Tibial nerve (tissue), 4 donors: Measurements from ENCODE around the gene HAUS2. TPM values are rescaled to one million over a fixed set of nuclear protein-coding genes. Genes with fewer than 3 reads are reported as not detected.

Source experiments
- DNase-seq, 2 donors: peaks; one replicate each; pipeline ENCODE4 v3.0.0-alpha.2; 2019; ENCODE audit warnings: low spot score in 2 of 2
- H3K27ac ChIP-seq, 4 donors: fragments of 200-600 bp; sonication (generic) in 3 of 4; one replicate each; pipeline ENCODE4 v1.5.1; 2017 to 2019; ENCODE audit warnings: mild to moderate bottlenecking in 1 of 4
- H3K27me3 ChIP-seq, 2 donors: fragments of 200-600 bp; sonication (generic) in 1 of 2; one replicate each; pipeline versions ENCODE4 v1.5.1 to v1.6.0; 2017 to 2019
- H3K36me3 ChIP-seq, 3 donors: fragments of 200-600 bp; sonication (generic); one replicate each; pipeline ENCODE4 v1.5.1; 2018 to 2019
- H3K4me1 ChIP-seq, 4 donors: fragments of 200-600 bp; sonication (generic) in 3 of 4; one replicate each; pipeline ENCODE4 v1.5.1; 2017 to 2019
- H3K4me3 ChIP-seq, 4 donors: fragments of 200-600 bp; sonication (generic) in 3 of 4; one replicate each; pipeline ENCODE4 v1.5.1; 2017 to 2019; ENCODE audit warnings: mild to moderate bottlenecking in 1 of 4, moderate library complexity in 1 of 4
- H3K9me3 ChIP-seq, 4 donors: fragments of 200-600 bp; sonication (generic) in 3 of 4; one replicate each; pipeline ENCODE4 v1.5.1; 2017 to 2019
- CTCF ChIP-seq, 5 experiments: fragments of 200-600 bp in 3 of 5; fragments of 450-650 bp in 2 of 5; sonication (generic) in 3 of 5; IDR thresholded peaks; one replicate each; pipeline ENCODE4 v1.5.1; 2016 to 2019; ENCODE audit warnings: antibody characterized with exemption in 5 of 5, mild to moderate bottlenecking in 3 of 5, moderate library complexity in 2 of 5
- EP300 ChIP-seq, 2 donors: sonication (generic); formaldehyde crosslinking; IDR thresholded peaks; one replicate each; pipeline ENCODE4 v1.6.1; 2017; ENCODE audit warnings: antibody characterized with exemption in 2 of 2, mild to moderate bottlenecking in 1 of 2
- POLR2A ChIP-seq, 2 donors: fragments of 450-650 bp; IDR thresholded peaks; one replicate each; pipeline ENCODE4 v1.6.1; 2017; ENCODE audit warnings: antibody characterized with exemption in 2 of 2, mild to moderate bottlenecking in 2 of 2, moderate library complexity in 2 of 2
- WGBS, 2 donors: methylation state at CpG; one replicate each; pipeline ENCODE4 v1.1.5; 2018; 5-methylcytosine and 5-hydroxymethylcytosine counted together
- total RNA-seq, 4 donors: library from RNA; depleted of rRNA; stranded (reverse); fragments of >200 nt; gene quantifications; one replicate each; pipeline ENCODE4 v1.1.0, GENCODE V29; 2016

Gene HAUS2
- total RNA-seq, 4 donors from 2014 or later, result 17.1 to 29.1 (median 24.2) TPM

- peak within 1 kb of the TSS; percentile 89 to 97 (median 94) for H3K27ac ChIP-seq
- DNase-seq, result peak; percentile 96
- TF ChIP-seq EP300 (IDR thresholded peaks at IDR 0.05), result peak; percentile 90 to 93
- peak in 2 of 5 experiments; percentile 8 to 33 for TF ChIP-seq CTCF (IDR thresholded peaks at IDR 0.05)
- TF ChIP-seq POLR2A (IDR thresholded peaks at IDR 0.05), result peak; percentile 44 to 86
These were observed 26.8 kb downstream of the HAUS2 start, which contains the start of gene STARD9 for GRCh38 chr15:42575188-42576039. Gene STARD9 (plus strand): TSS chr15:42575606. CDS start chr15:42575716, 110 bp downstream.

GRCh38 chr15:42576040-42576594 lies 27.5 kb downstream of the HAUS2 start:
- no peaks in the 10 kb centered on the region for H3K27me3 ChIP-seq
- 3 to 5% methylated on average over 16 of the region's 16 CpGs for WGBS, 2 donors
- H3K27ac ChIP-seq, result peak overlapping the region; percentile 89 to 97 (median 94)
- H3K4me3 ChIP-seq, result peak overlapping the region; percentile 79 to 98 (median 90)
- H3K4me1 ChIP-seq, result peaks cover 0 to 58% (median 18%) of the 10 kb centered on the region in 4 donors
- DNase-seq, result no peak
- TF ChIP-seq POLR2A (IDR thresholded peaks at IDR 0.05), result no peak
- no peak for TF ChIP-seq EP300 (IDR thresholded peaks at IDR 0.05)
- TF ChIP-seq CTCF (IDR thresholded peaks at IDR 0.05), result no peak
- no peaks in the 10 kb centered on the region for H3K9me3 ChIP-seq
- no peaks in the 10 kb centered on the region for H3K36me3 ChIP-seq

More at GRCh38 chr15:42575188-42576039, 26.8 kb downstream of the HAUS2 start, which contains the start of gene STARD9:
- H3K36me3 ChIP-seq, result peaks cover 0 to under 1% (median 0%) of the 10 kb centered on the region in 3 donors
- peaks cover 0 to 50% (median 16%) of the 10 kb centered on the region in 4 donors for H3K4me1 ChIP-seq
- peak within 1 kb of the TSS; percentile 79 to 98 (median 90) for H3K4me3 ChIP-seq
- H3K27me3 ChIP-seq, result no peaks in the 10 kb centered on the region
- 0 to 1% methylated on average over 39 to 61 of the region's 95 CpGs for WGBS, 2 donors
- no peaks in the 10 kb centered on the region for H3K9me3 ChIP-seq

- H3K36me3 ChIP-seq, result no peaks in the 10 kb centered on the region
- WGBS, 2 donors, result 67 to 78% methylated on average over 1 of the region's 1 CpG
- no peaks in the 10 kb centered on the region for H3K9me3 ChIP-seq
- H3K27me3 ChIP-seq, result no peaks in the 10 kb centered on the region
- peak overlapping the region; percentile 89 to 97 (median 94) for H3K27ac ChIP-seq
- H3K4me3 ChIP-seq, result peak overlapping the region in 3 of 4 donors; percentile 79 to 98 (median 87)
- no peak for DNase-seq
- TF ChIP-seq POLR2A (IDR thresholded peaks at IDR 0.05) (no peak), EP300 (IDR thresholded peaks at IDR 0.05) (no peak), CTCF (IDR thresholded peaks at IDR 0.05) (no peak)
- peaks cover 0 to 63% (median 20%) of the 10 kb centered on the region in 4 donors for H3K4me1 ChIP-seq
These were observed 28.1 kb downstream of the HAUS2 start for GRCh38 chr15:42576776-42577175.

- no peak for TF ChIP-seq POLR2A (IDR thresholded peaks at IDR 0.05)
- TF ChIP-seq EP300 (IDR thresholded peaks at IDR 0.05), result peak in 1 of 2 donors; percentile 43
- Histone ChIP-seq H3K27me3 (no peaks in the 10 kb centered on the region), H3K4me3 (peak overlapping the region in 1 of 4 donors; percentile 98), H3K27ac (peak overlapping the region; percentile 46 to 97 (median 92)), H3K36me3 (no peaks in the 10 kb centered on the region), H3K4me1 (peaks cover 0 to 71% (median 27%) of the 10 kb centered on the region in 4 donors), H3K9me3 (no peaks in the 10 kb centered on the region)
- WGBS, 2 donors, result 10 to 11% methylated on average over 1 of the region's 1 CpG
- peak in 1 of 2 donors; percentile 54 for DNase-seq
These were observed 28.9 kb downstream of the HAUS2 start for GRCh38 chr15:42577514-42578031.

GRCh38 chr15:42578984-42579537 lies 30.4 kb downstream of the HAUS2 start:
- Histone ChIP-seq H3K27ac (peak overlapping the region in 2 of 4 donors; percentile 96 to 97), H3K9me3 (no peaks in the 10 kb centered on the region), H3K27me3 (no peaks in the 10 kb centered on the region), H3K4me3 (no peak overlapping the region), H3K4me1 (peaks cover 0 to 85% (median 36%) of the 10 kb centered on the region in 4 donors), H3K36me3 (no peaks in the 10 kb centered on the region)
- TF ChIP-seq POLR2A (IDR thresholded peaks at IDR 0.05) (no peak), EP300 (IDR thresholded peaks at IDR 0.05) (no peak), CTCF (IDR thresholded peaks at IDR 0.05) (no peak)
- no peak for DNase-seq
- 60 to 62% methylated on average over 2 of the region's 2 CpGs for WGBS, 2 donors
